Measurements from ENCODE around the gene MACROH2A1. TPM values are rescaled to one million over a fixed set of nuclear protein-coding genes. Genes with fewer than 3 reads are reported as not detected.

The MACROH2A1 gene
- total RNA-seq, 1 donor from 2014 or later, result 315 TPM

DNA sequence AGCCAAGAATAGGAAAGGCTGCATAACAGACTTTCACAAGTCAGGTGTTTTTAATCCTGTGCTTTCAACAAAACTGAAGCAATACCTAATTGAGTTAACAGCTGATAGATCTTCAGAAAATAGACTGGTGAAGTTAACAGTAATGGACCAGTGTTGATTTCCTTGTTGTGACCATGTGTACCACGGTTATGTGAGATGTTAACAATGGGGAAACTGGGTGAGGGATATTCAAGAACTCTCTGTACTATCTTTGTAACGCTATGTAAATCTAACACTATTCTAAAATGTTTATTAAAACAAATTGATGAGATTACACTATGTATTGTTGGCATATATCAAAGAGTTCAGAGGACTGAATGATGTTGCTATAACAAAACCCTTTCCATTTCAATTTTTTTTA is 36.9 kb downstream of the MACROH2A1 start:
- Mint-ChIP-seq H3K9me3 (no peaks in the 10 kb centered on the region), H3K4me3 (no peak overlapping the region), H3K36me3 (ENCODE audit: low read depth) (peaks cover 42% of the 10 kb centered on the region), H3K27ac (no peak overlapping the region), H3K4me1 (ENCODE audit: low read depth) (peaks cover 47% of the 10 kb centered on the region), H3K27me3 (ENCODE audit: insufficient read depth) (no peaks in the 10 kb centered on the region)
- DNase-seq (ENCODE audit: low spot score), result no peak
- intact Hi-C loops (cut with micrococcal nuclease), result loop anchor here (5.0 kb wide), 3 partner anchors 35 to 1395 kb away; partner anchors contain the start of genes C5orf15 and MACROH2A1

- no peak overlapping the region for H3K4me3 Mint-ChIP-seq
- intact Hi-C loops (cut with micrococcal nuclease), result loop anchor here (5.0 kb wide), 3 partner anchors 37 to 1393 kb away; partner anchors contain the start of genes C5orf15 and MACROH2A1
These were observed 38.5 kb downstream of the MACROH2A1 start for GRCh38 chr5:135360278-135361274.

DNA sequence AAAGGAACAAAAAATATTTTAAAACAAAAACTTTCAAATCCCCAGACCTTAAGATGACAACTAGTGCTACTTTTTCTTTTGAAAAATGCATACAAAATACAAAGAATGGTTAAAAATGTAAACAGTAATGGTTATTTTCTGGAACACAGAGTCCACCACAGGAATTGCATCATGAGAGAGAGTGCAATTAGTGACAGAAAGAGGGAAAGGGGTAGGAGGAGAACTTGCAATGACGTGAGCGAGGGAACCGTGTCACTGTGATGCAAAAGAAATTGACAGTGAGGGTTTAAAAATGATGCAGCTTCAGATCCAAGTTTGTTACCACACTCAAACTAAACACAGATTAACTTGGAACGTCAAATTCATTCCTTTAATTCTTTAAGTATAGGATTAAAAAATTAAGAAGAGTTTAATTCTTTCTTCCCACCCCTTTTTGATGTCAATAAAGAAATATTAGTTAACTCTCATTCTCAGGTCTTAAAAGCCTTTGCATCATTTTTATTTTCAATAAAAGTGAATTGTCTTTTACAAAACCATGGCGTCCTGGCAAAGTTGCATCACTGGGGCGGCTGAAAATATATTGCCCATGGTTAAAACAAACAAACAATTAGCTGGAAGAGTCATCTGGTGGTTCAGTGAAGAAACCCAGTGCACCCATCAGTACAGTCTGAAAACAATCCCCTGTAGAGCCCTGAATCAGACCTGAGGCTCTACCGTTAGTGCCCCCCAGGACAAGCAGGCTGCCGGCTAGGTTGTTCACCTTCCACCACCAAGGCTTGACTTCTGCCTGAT is 39.5 kb downstream of the MACROH2A1 start:
- no peak for DNase-seq (ENCODE audit: low spot score)
- H3K4me1 Mint-ChIP-seq (ENCODE audit: low read depth), result peaks cover 43% of the 10 kb centered on the region
- H3K4me3 Mint-ChIP-seq, result no peak overlapping the region
- H3K36me3 Mint-ChIP-seq (ENCODE audit: low read depth), result peaks cover 43% of the 10 kb centered on the region
- H3K27me3 Mint-ChIP-seq (ENCODE audit: insufficient read depth), result no peaks in the 10 kb centered on the region
- H3K27ac Mint-ChIP-seq, result peak overlapping the region; percentile 63
- H3K9me3 Mint-ChIP-seq, result no peaks in the 10 kb centered on the region
- intact Hi-C loops (cut with micrococcal nuclease), result loop anchor here (5.0 kb wide), 3 partner anchors 38 to 1392 kb away; partner anchors contain the start of genes C5orf15 and MACROH2A1

More at GRCh38 chr5:135360278-135361274, 38.5 kb downstream of the MACROH2A1 start:
- peaks cover 40% of the 10 kb centered on the region for H3K4me1 Mint-ChIP-seq (ENCODE audit: low read depth)
- H3K27me3 Mint-ChIP-seq (ENCODE audit: insufficient read depth), result no peaks in the 10 kb centered on the region
- H3K36me3 Mint-ChIP-seq (ENCODE audit: low read depth), result peaks cover 43% of the 10 kb centered on the region
- no peaks in the 10 kb centered on the region for H3K9me3 Mint-ChIP-seq
- peak overlapping the region; percentile 63 for H3K27ac Mint-ChIP-seq
- no peak for DNase-seq (ENCODE audit: low spot score)

DNA sequence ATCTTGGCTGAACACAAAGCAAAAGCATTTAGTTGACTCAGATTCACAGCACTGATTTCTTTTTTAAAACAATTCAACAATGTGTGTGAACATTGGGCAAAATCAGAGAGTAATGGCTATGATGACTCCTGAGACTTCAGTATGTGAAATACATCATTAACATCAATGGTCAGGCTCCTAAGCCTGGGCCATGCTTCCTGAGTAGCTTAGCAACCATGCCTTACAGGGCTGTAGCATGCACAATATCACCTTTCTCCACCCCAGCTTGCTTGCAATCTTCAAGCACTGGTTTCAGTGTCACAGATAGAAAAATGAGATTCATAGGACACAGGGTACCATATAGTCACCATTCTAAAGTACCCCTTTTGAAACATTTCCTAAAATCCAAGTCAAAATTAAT is 41.3 kb downstream of the MACROH2A1 start:
- H3K36me3 Mint-ChIP-seq (ENCODE audit: low read depth), result peaks cover 37% of the 10 kb centered on the region
- intact Hi-C loops (cut with micrococcal nuclease), result no loop called here
- H3K27me3 Mint-ChIP-seq (ENCODE audit: insufficient read depth), result no peaks in the 10 kb centered on the region
- no peak overlapping the region for H3K27ac Mint-ChIP-seq
- no peak overlapping the region for H3K4me3 Mint-ChIP-seq
- no peak for DNase-seq (ENCODE audit: low spot score)
- peaks cover 29% of the 10 kb centered on the region for H3K4me1 Mint-ChIP-seq (ENCODE audit: low read depth)
- H3K9me3 Mint-ChIP-seq, result no peaks in the 10 kb centered on the region

DNA sequence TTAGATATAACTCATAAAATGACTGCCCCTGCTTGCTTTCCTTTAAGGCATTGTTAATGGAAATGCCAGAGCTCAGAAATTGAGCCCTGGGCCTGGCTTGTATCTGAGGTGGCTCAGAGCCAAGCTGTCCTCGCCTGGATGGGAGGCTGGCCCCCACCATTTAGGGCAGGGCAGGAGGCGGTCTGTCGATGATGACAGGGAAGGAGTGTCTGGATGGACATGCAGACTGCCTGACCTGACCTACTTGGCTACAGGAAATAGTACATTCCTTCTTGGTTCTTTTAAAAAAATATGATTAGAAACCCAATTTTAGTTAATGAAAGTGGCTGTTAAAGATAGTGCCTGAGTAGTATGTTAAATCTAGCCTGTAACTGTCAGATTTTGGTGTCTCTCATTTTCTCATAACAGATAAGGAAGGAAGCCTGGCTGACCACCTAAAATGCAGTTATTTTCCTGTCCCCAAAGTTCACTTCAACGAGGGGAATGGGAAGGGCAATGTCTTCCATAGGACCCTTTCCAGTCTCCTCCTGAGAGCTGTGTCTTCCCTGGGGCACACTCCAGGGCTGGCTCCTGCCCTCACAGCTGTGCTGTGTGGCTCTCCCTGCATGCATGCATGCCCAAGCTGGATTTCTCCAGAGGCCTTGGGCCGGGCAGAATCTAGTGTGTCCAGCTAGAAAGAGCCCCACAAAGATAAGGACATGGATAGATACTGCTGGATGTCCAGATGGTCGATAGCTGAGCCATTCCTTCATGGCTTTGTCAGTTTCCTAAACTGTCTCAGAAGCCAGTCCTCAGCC is 42.3 kb downstream of the MACROH2A1 start:
- Mint-ChIP-seq H3K27ac (peak overlapping the region; percentile 40), H3K36me3 (ENCODE audit: low read depth) (peaks cover 39% of the 10 kb centered on the region), H3K27me3 (ENCODE audit: insufficient read depth) (no peaks in the 10 kb centered on the region), H3K4me3 (no peak overlapping the region), H3K9me3 (no peaks in the 10 kb centered on the region), H3K4me1 (ENCODE audit: low read depth) (peaks cover 23% of the 10 kb centered on the region)
- intact Hi-C loops (cut with micrococcal nuclease), result no loop called here
- no peak for DNase-seq (ENCODE audit: low spot score)

GRCh38 chr5:135355169-135355568 is 43.9 kb downstream of the MACROH2A1 start:
- H3K4me1 Mint-ChIP-seq (ENCODE audit: low read depth), result peaks cover 7% of the 10 kb centered on the region
- DNase-seq (ENCODE audit: low spot score), result no peak
- H3K4me3 Mint-ChIP-seq, result no peak overlapping the region
- H3K9me3 Mint-ChIP-seq, result no peaks in the 10 kb centered on the region
- peaks cover 42% of the 10 kb centered on the region for H3K36me3 Mint-ChIP-seq (ENCODE audit: low read depth)
- intact Hi-C loops (cut with micrococcal nuclease), result no loop called here
- H3K27ac Mint-ChIP-seq, result peak overlapping the region; percentile 11
- no peaks in the 10 kb centered on the region for H3K27me3 Mint-ChIP-seq (ENCODE audit: insufficient read depth)

- no peaks in the 10 kb centered on the region for H3K27me3 Mint-ChIP-seq (ENCODE audit: insufficient read depth)
- intact Hi-C loops (cut with micrococcal nuclease), result no loop called here
- no peaks in the 10 kb centered on the region for H3K9me3 Mint-ChIP-seq
- peaks cover 44% of the 10 kb centered on the region for H3K36me3 Mint-ChIP-seq (ENCODE audit: low read depth)
- H3K27ac Mint-ChIP-seq, result no peak overlapping the region
- no peak for DNase-seq (ENCODE audit: low spot score)
- no peak overlapping the region for H3K4me3 Mint-ChIP-seq
- H3K4me1 Mint-ChIP-seq (ENCODE audit: low read depth), result peaks cover 6% of the 10 kb centered on the region
These were observed 44.9 kb downstream of the MACROH2A1 start for GRCh38 chr5:135353952-135354721.

DNA sequence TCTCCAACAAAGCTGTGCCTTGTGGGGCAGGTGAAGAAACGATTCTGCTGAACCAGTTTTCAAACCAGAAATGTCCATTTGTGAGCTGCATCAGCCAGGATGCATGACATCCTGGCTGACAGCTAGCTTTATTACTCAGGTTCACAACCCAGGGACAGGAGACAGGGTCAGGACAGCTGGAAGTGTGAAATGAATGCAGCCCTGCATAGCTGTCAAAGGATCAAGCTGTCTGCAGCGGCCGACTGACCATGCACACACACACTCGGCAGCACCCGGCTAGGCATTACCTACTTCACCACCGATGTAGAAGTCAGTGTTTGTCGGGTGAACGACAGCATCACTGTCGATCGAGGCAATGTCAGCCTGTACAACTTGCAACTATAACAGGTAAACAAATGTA is 48.5 kb downstream of the MACROH2A1 start:
- Mint-ChIP-seq H3K27ac (no peak overlapping the region), H3K4me1 (ENCODE audit: low read depth) (peaks cover 6% of the 10 kb centered on the region), H3K27me3 (ENCODE audit: insufficient read depth) (no peaks in the 10 kb centered on the region), H3K9me3 (no peaks in the 10 kb centered on the region), H3K4me3 (no peak overlapping the region), H3K36me3 (ENCODE audit: low read depth) (peaks cover 36% of the 10 kb centered on the region)
- DNase-seq (ENCODE audit: low spot score), result no peak
- intact Hi-C loops (cut with micrococcal nuclease), result no loop called here

GRCh38 chr5:135349886-135350285 is 49.1 kb downstream of the MACROH2A1 start:
- Mint-ChIP-seq H3K27me3 (ENCODE audit: insufficient read depth) (no peaks in the 10 kb centered on the region), H3K4me3 (no peak overlapping the region), H3K36me3 (ENCODE audit: low read depth) (peaks cover 33% of the 10 kb centered on the region), H3K27ac (no peak overlapping the region), H3K9me3 (no peaks in the 10 kb centered on the region), H3K4me1 (ENCODE audit: low read depth) (peaks cover 1% of the 10 kb centered on the region)
- no peak for DNase-seq (ENCODE audit: low spot score)
- intact Hi-C loops (cut with micrococcal nuclease), result no loop called here

- intact Hi-C loops (cut with micrococcal nuclease), result no loop called here
- DNase-seq (ENCODE audit: low spot score), result no peak
- H3K36me3 Mint-ChIP-seq (ENCODE audit: low read depth), result peaks cover 32% of the 10 kb centered on the region
- H3K4me3 Mint-ChIP-seq, result no peak overlapping the region
- no peaks in the 10 kb centered on the region for H3K4me1 Mint-ChIP-seq (ENCODE audit: low read depth)
- H3K9me3 Mint-ChIP-seq, result no peaks in the 10 kb centered on the region
- H3K27me3 Mint-ChIP-seq (ENCODE audit: insufficient read depth), result no peaks in the 10 kb centered on the region
- H3K27ac Mint-ChIP-seq, result no peak overlapping the region
These were observed 49.6 kb downstream of the MACROH2A1 start for GRCh38 chr5:135349451-135349850.

- H3K4me3 Mint-ChIP-seq, result no peak overlapping the region
- no peaks in the 10 kb centered on the region for H3K9me3 Mint-ChIP-seq
- no peak overlapping the region for H3K27ac Mint-ChIP-seq
- H3K36me3 Mint-ChIP-seq (ENCODE audit: low read depth), result peaks cover 36% of the 10 kb centered on the region
- no peaks in the 10 kb centered on the region for H3K4me1 Mint-ChIP-seq (ENCODE audit: low read depth)
- intact Hi-C loops (cut with micrococcal nuclease), result no loop called here
- DNase-seq (ENCODE audit: low spot score), result no peak
- H3K27me3 Mint-ChIP-seq (ENCODE audit: insufficient read depth), result no peaks in the 10 kb centered on the region
These were observed 50.1 kb downstream of the MACROH2A1 start for GRCh38 chr5:135348918-135349317.

DNA sequence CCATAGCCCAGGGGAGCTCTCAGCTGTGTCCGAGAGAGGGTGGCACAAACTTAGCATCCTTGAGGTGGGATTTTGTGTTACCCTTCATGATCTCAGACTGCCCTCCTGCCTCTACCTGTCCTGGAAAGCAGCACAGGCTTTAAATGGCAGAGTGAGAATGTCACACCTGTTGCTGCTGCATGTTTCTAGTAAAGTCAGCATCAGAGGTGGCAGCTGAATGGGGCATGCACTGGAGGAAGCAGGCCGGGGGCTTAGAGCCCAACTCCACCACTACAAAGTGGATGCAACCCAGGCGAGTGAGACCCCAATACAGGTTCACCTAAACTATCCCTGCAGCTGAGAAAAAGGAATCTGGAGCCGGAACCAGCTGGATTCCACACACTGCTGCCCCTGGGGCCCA is 51.6 kb downstream of the MACROH2A1 start:
- no peak for DNase-seq (ENCODE audit: low spot score)
- Mint-ChIP-seq H3K27me3 (ENCODE audit: insufficient read depth) (no peaks in the 10 kb centered on the region), H3K4me1 (ENCODE audit: low read depth) (peaks cover 8% of the 10 kb centered on the region), H3K27ac (no peak overlapping the region), H3K9me3 (no peaks in the 10 kb centered on the region), H3K36me3 (ENCODE audit: low read depth) (peaks cover 46% of the 10 kb centered on the region), H3K4me3 (no peak overlapping the region)
- intact Hi-C loops (cut with micrococcal nuclease), result no loop called here

Data from activated T-helper 1 cell treated with anti-CD3 and anti-CD28 coated beads, Interleukin-12 subunit alpha, Interleukin-12 subunit beta, Interleukin-2, Interleukin-4 antibody, amounts not matched to agents 30 ng/mL and 10 ng/mL and 1 ng/mL, durations not matched to agents 14 hours and 24 hours and 36 hours (primary cell).